Dermis blood vessel endothelial cell (primary cell): ENCODE data around the gene ZNF541. TPM values are rescaled to one million over a fixed set of nuclear protein-coding genes. Genes with fewer than 3 reads are reported as not detected.
A peak's percentile ranks its signal among the peaks of the same experiment; 100 is the strongest.
"Not testable (repeated sequence)": the region's sequence is repeated elsewhere in the genome, so short reads cannot be mapped to it uniquely, and the experiment has no call there.

Experiments used
- DNase-seq: peaks from one replicate; pipeline ENCODE4 v3.0.0; 2010
- total RNA-seq: library from RNA; depleted of rRNA; stranded (reverse); fragments of >200 nt; gene quantifications from 2 replicates; pipeline ENCODE4 v1.2.3, GENCODE V29; 2014

The ZNF541 gene
- total RNA-seq, 1 donor from 2014 or later: 1.2 TPM

- DNase-seq: peak; percentile 99
Observed at GRCh38 chr19:47600246-47601179, 27.6 kb upstream of the ZNF541 start.

GRCh38 chr19:47599671-47600245 is 26.8 kb upstream of the ZNF541 start:
- not testable (repeated sequence) for DNase-seq

- DNase-seq: peak; percentile 80
Observed at GRCh38 chr19:47598407-47599349, 25.7 kb upstream of the ZNF541 start.

- peak; percentile 73 for DNase-seq
Observed at GRCh38 chr19:47595944-47596343, 23.0 kb upstream of the ZNF541 start.

- no peak for DNase-seq
Observed at GRCh38 chr19:47593860-47594259, 20.9 kb upstream of the ZNF541 start.

- peak; percentile 16 for DNase-seq
Observed at GRCh38 chr19:47589824-47590223, 16.9 kb upstream of the ZNF541 start.

- peak; percentile 4 for DNase-seq
Observed at GRCh38 chr19:47587295-47587694, 14.3 kb upstream of the ZNF541 start.

GRCh38 chr19:47583161-47583560 is 10.2 kb upstream of the ZNF541 start:
- DNase-seq: not testable (repeated sequence)

GRCh38 chr19:47582320-47582909 is 9.5 kb upstream of the ZNF541 start:
- no peak for DNase-seq

- no peak for DNase-seq
Observed at GRCh38 chr19:47581605-47582319, 8.8 kb upstream of the ZNF541 start.

GRCh38 chr19:47580397-47580796 is 7.4 kb upstream of the ZNF541 start:
- DNase-seq: no peak

- no peak for DNase-seq
Observed at GRCh38 chr19:47572635-47573034, 313 bp downstream of the ZNF541 start.

- DNase-seq: no peak
Observed at GRCh38 chr19:47569331-47569730, 3.6 kb downstream of the ZNF541 start.

- no peak for DNase-seq
Observed at GRCh38 chr19:47564081-47564480, 8.9 kb downstream of the ZNF541 start.

GRCh38 chr19:47561440-47562057 is 11.4 kb downstream of the ZNF541 start:
- no peak for DNase-seq

GRCh38 chr19:47560999-47561398 is 11.9 kb downstream of the ZNF541 start:
- DNase-seq: no peak

GRCh38 chr19:47550129-47550528 is 22.8 kb downstream of the ZNF541 start:
- DNase-seq: no peak

- DNase-seq: no peak
Observed at GRCh38 chr19:47549261-47549862, 23.6 kb downstream of the ZNF541 start.

- DNase-seq: no peak
Observed at GRCh38 chr19:47547199-47547598, 25.7 kb downstream of the ZNF541 start.

GRCh38 chr19:47545061-47545948 is 27.6 kb downstream of the ZNF541 start:
- DNase-seq: no peak
